GM19455 (cell line): ENCODE data around the gene PABPC3.

Experiments used
- ATAC-seq: cut with Tn5 transposase; IDR thresholded peaks from one replicate; pipeline ENCODE4 v1.9.1; 2021; ENCODE audit not compliant: unreplicated experiment

Gene PABPC3

GRCh38 chr13:25095851-25096453 is at the start of gene PABPC3:
Gene PABPC3 (plus strand): TSS chr13:25096136. CDS start chr13:25096199, 63 bp downstream.
- no peak for ATAC-seq

DNA sequence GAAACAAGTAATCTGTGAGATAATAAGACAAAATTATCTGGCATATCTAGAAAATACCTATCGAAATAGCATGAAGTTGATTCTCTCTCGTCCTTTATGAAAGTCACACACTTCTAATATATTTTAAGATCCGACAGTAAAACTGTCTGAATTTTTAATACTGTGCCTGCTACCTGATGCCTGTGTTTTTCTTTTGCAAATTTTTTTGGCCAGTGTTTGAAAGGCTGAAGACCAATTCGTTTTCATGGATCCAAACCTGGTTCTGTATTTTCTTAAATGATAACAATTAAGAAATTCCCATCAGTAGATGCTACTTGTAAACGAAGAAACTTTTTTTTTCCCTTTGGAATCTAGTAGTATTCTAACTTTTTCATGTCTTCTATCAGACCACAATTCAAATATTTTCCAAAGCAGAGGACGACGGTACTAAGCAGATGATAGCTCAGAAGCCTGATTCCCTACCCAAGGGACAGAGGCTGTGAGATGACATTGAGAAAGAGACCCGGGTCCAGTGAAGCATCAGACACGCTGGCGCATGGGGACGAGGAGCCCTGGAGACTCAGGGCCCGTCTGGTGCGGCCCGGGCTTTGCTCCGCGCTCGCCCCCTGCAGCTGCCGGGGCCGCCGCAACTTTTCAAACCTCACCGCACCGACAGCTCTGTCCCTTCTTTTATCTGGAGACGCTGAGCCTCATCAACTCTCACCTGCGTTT is 49.5 kb upstream of the PABPC3 start:
- ATAC-seq: no peak

DNA sequence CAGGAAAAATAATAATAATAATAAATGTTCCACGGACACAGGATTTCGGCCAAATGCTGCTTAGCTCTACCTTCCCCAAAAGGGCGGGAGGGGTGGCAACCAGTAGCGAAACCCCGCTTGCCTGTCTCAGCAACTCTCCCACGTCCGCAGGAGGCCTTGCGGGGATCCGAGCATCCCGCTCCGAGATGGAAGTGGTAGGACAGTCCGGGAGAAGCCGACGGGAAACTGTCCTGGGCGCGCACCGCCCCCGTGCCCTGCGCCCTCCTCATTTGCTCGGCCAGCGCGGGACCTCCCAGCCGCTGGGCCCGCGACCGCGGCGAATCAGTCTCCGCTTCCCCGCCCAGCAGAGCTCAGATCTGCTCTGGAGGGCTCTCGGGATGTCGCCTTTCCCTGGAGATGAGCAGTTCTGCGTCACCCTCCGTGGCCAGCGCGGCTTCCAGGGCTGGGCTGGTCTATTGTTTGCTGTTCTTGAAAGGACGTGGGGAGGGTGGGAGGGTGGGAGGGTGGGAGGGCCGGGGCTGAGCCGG is 48.9 kb upstream of the PABPC3 start:
- no peak for ATAC-seq

- ATAC-seq: no peak
Observed at GRCh38 chr13:25051065-25051464, 44.9 kb upstream of the PABPC3 start.

DNA sequence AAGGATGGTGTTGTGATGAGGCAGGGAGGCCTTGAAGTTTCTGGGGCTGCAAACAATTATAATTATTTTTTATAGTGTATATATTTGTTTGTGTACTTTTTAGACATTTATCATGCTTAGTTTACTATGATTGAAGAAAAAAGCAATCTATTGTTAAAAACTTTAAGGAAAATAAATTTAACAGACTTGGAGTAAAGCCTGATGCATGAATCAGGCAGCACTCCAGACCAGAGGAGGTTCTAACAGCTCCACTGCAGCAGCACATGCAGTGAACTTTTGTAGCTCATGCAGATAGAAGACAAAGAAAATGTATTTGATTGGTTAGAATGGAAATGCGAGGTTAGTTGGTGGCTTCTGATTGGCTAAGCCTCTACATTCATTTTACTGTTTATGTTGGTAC is 36.8 kb upstream of the PABPC3 start:
- no peak for ATAC-seq

GRCh38 chr13:25059958-25060357 is 36.0 kb upstream of the PABPC3 start:
- ATAC-seq: no peak

DNA sequence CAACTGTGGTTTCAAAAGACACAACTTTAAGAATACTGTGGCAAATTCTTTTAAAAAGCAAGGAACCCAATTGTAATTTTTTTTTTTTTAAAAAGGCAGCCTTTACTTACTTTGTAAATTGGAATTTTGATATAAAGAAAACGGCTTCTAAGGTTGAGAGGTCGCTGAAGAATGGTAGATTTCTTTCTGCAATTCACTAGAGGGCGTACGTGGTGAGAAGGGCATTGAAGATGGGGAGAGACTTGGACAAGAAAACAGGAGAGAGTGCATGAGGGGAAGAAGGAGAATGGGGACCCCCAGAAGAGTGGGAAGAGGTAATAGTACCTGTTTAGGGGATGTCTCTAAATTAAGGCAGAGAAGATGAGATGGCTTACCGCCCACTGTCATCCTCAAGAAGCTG is 33.5 kb upstream of the PABPC3 start:
- ATAC-seq: no peak

- no peak for ATAC-seq
Observed at GRCh38 chr13:25064396-25064795, 31.5 kb upstream of the PABPC3 start.

- no peak for ATAC-seq
Observed at GRCh38 chr13:25065974-25066770, 29.8 kb upstream of the PABPC3 start.

DNA sequence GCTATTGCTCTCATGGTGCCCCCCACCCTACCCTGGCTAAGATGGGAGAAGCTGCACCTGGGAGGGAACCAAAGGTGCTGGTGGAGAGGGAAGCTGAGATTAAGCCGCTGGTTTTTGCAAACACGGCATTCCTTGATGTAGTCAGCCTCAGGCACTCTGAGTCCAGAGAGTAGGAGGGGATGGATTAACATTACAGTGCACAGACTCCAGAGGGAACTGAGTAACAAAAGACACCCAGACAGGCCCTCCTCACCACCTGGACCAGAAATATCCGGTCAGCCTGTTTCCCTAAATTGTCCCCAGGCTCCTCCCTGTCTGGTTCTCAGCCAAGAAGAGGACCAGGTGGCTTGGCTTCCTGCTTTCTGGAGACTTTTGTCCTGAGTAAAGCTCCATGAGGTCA is 28.9 kb upstream of the PABPC3 start:
- ATAC-seq: no peak

GRCh38 chr13:25068810-25069209 is 27.1 kb upstream of the PABPC3 start:
- no peak for ATAC-seq

GRCh38 chr13:25069236-25069635 is 26.7 kb upstream of the PABPC3 start:
- no peak for ATAC-seq

GRCh38 chr13:25069911-25070310 is 26.0 kb upstream of the PABPC3 start:
- no peak for ATAC-seq

DNA sequence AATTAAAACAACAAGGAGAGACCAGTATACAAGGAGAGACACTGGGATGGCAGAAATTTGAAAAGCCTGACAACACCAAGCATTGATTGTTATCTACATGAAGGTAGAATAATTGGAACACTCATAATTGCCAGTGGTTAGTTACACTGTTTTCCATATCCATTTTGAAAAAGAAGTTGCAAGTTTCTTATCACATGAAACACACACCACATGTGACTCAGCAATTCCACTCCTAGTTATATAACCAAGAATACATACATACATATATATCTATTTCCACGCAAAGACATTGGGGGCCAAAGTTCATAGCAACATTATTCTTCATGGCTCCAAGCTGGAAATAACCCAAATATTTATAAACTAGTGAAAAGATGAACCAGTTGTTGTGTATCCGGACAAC is 15.2 kb upstream of the PABPC3 start:
- no peak for ATAC-seq

DNA sequence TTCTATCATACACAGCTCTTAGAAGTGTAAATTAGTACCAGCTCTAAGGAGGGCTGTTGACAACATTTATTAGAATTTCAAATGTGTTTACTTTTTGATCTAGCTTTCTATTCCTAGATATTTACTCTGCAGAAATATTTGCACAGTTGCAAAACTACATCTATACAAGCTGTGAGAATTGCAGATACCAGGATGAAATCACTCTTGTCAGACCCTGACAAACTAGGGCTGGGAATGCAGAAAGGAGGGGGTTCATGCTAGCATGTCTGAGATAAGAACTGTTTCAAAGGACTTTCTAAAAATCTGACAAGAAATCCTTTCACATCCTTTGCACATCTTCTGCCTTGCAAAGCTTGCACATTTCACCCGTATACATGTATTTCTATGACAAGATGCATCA is 11.8 kb upstream of the PABPC3 start:
- no peak for ATAC-seq

- no peak for ATAC-seq
Observed at GRCh38 chr13:25085125-25085742, 10.7 kb upstream of the PABPC3 start.

DNA sequence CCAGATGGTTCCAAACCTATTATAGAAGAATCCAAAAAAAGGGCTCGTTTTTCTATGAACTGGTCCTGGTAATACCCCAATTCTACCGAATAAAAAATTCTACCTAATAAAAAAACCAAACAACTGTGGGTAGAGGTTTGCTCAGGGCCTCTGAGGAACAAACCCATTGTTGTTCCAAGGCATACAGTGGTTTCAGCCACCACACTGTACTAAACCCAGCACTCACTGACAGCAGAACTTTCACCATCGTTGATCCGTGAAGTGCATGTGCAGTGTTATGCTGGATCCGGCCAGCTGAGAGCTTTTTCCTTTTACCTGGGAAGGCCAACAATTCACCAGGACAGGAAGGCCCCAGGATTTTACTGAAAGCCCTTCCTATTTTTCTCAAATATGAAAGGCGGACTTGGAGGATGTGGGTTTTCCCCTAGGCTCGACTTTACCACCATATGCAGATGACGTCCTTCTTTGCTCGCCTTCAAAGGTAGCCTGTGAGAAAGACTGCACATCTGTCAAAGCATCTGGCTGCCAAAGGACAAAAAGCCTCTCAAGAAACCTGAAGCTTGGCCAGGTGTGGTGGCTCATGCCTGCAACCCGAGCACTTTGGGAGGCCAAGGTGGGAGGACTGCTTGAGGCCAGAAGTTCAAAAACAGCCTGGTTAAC is 7.2 kb upstream of the PABPC3 start:
- ATAC-seq: no peak

GRCh38 chr13:25097426-25097825 is 1.5 kb downstream of the PABPC3 start:
- ATAC-seq: no peak

- ATAC-seq: no peak
Observed at GRCh38 chr13:25103711-25104110, 7.8 kb downstream of the PABPC3 start.

DNA sequence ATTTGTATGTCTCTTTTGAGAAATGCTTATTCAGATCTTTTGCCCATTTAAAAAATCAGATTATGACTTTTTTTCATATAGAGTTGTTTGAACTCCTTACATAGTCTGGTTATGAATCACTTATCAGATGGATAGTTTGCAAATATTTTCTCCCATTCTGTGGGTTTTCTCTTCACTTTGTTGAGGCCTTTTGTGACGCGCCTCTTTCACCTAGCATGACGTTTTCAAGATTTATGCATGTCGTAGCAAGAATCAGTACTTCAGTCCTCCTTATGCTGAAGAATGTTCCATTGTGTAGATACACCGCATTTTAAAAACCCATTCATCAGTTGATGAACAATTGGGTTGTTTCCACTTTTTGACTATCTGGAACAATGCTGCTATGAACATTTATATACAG is 13.4 kb downstream of the PABPC3 start:
- ATAC-seq: no peak
